Stimulated activated CD4-positive, alpha-beta T cell treated with anti-CD3 and anti-CD28 coated beads, Interleukin-2, amount 100 ng/mL, for 48 hours (primary cell): ENCODE data around the gene COL27A1.

Experiments used
- DNase-seq, 2 donors: peaks; one replicate each; pipeline ENCODE4 v3.0.0-alpha.2; 2020

Gene COL27A1

DNA sequence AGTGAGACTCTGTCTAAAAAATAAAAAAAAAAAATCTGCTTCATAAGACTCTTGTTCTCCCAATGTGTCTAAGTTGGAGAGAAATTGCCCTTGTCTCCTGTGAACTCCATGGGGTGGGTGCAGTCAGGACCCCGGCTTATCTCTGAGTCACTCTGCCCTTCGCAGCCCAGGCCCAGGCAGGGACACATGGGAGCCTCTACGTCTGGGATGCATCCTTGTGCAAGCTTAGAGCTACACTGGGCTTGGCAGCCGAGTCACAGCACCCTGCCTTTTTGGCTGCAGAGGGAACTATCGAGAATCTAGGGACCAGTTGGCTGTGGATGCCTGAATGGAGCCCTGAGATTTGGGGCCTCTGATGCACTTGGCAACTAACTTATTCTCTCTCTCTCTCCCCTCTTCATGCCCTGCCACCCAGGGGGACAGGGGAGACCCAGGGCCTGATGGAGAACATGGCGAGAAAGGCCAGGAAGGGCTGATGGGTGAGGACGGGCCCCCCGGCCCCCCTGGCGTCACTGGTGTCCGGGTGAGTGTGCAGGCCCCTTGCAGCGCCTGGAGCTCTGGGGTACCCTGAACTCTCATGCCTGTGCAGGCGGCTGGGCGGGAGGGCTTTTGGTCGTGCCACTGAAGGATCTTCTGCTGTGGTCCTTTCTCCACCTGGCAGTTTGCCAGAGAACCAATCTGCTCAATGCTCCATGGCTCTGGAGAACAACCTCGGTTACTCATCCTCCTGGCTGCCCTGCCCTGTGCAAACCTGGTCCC lies 120.1 kb downstream of the COL27A1 start:
- no peak for DNase-seq

DNA sequence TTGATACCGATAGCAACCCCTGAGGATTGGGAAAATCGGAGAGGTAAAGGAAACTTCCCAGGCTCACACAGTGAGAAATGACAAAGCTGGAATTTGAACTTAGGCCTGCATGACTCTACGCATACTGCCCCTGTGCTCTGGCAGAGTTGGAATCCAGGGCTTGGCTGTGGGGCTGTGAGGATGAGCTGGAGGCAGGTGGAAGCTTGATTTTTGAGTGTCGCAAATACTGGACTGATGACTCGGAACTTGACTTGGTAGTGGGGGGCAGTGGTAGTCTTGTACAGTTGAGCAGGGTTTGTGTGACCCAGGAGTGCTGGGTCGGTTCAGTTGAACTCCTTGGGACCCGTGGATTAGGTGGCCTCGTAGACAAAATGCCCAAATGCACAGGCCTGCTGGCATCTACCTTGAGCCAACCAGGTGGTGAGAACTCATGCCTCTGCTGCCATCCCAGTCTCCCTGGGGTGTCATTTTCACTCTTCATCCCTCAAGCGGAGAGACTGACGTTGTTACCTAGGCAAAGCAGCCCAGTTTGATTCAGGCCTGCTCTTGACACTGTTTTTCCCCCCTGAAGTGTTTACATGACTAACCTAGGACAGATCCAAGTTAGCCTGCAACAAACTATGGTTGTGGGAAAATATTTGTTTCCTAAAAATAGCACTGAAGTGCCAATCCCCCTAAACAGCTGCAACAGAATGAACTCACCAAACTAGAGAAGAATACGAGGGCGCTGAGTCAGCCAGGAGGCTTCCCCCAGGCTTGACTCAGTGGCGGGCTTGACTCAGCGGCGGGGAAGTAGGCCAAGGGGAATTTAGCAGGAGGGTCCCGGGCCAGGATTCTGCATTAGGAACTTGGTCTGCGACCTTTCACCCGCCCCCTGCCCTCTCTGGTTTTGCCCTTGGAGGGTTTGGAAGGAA lies 121.8 kb downstream of the COL27A1 start:
- DNase-seq: no peak

DNA sequence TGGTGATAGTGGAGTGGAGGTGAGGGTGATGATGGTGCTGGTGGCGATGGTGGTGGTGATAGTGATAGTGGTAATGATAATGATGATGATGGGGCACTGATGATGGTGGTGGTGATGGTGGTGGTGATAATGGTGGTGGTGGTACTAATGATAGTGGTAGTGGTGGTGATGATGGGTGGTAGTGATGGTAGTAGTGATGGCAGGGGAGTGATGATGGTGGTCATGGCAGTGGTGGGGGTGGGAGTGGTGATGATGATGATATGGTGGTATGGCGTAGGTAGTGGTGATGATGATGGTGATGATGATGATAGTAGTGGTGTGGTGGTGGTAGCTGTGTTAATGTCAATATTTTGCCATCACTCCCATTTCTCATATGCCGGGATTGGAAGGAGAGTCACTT lies 123.0 kb downstream of the COL27A1 start:
- no peak for DNase-seq

DNA sequence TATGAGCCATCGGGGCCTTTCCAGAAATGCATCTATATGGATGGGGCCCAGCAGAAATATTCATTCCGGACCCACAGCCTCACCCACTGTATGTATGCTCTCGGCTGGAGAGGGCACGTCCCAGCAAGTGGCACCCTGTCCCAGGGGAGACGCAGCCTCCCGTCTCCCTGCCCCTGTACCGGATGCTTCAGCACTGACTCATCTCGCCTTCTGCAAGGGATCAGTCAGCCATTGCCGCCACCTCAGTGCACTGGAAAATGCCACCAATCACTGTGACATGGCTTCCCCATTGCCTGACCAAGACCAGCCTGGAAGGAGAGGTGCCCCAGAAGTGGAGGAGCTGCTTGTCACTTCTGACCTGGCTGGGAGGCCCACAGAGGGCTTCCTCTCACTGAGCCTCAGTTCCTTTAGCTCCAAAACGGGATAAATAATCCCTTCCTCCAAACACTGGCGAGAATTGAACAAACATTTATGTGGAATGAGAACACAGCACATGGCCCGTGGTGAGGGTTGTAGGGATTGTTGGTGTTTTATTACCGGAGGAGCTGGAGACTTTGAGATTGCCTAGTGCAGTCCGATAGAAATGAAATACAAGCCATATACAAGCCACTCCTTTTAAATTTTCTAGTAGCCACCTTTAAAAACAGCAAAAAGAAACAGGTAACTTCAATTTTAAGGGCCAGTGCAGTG lies 123.7 kb downstream of the COL27A1 start:
- DNase-seq: no peak

DNA sequence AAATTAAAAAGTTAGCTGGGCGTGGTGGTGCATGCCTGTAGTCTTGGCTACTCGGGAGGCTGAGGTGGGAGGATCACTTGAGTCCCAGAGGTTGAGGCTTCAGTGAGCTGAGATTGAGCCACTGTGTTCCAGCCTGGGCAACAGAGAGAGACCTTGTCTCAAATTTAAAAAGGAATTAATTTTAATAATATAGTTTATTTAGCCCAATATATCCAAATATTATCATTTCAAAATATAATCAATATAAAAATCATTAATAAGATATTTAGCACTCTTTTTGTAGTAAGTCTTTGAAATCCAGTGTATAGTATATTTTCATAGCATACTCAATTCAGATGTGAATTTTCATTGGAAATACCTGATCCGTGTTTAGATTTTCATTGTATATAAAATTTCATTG lies 124.4 kb downstream of the COL27A1 start:
- no peak for DNase-seq

DNA sequence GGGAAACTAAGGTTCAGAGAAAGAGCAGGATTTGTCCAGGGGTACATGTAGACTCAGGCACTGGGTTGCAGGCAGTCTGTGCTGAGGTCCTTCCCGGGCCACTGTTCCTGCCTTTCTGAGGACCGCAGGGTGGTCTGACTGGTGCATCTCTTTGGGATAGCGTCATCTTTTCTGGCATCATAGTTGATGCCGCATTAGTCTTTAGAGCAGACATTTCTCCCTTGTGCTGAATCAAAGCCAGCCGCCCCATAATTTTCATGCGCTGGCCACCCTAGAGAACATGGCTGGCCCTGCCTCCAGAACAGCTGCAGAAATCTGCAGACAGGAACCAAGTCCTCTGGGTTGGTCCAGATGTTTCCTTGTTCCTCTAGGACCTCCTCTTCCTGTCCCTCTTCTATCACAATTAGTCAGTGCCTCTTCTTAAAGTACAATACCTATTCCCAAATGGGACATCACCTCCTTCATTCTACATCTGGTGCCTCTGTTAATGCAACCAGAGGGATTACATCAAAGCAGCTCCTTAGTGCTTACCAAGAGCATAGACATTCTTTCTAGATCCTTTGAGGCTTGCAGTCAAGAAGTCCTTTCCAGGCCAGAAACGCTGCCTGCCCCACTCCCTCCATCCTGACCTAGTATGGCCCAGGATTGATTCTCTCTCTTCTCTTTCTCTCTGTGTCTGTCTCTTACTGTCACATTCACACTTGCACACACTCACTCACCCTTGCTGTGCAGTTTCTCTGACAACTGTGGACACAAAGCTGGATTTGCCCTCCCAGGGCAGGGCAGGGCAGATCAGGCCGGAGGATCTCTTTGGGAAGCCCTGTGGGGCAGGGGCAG lies 125.5 kb downstream of the COL27A1 start:
- no peak for DNase-seq

DNA sequence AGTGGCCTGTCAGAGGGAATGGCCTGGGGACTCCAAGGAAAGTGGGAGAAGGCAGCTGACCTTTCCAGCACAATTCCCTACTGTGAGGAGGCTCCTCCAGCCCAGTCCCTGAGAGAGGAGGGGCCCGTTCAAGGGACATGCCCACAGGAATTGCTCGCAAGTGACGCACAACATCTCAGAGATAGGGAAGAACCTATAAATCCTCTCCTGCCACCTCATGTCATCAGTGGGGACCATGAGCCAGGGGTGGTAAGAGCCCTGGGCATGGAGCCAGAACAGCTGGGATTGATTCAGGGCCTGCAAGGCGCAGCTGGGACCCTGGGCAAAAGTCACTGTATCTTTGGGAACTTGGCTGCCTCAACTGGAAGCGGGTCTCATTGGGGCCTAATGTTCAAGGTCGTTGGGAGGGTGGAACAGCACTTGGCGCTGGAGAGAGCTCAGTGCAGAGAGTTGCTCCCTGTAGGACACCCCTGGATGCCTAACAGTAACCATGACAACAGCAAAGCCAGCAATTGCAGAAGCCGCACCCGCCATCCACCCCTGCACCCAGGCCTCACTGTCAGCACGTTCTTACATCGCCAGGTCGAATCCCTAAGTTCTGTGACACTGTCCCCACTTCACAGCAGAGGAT lies 126.3 kb downstream of the COL27A1 start:
- no peak for DNase-seq

DNA sequence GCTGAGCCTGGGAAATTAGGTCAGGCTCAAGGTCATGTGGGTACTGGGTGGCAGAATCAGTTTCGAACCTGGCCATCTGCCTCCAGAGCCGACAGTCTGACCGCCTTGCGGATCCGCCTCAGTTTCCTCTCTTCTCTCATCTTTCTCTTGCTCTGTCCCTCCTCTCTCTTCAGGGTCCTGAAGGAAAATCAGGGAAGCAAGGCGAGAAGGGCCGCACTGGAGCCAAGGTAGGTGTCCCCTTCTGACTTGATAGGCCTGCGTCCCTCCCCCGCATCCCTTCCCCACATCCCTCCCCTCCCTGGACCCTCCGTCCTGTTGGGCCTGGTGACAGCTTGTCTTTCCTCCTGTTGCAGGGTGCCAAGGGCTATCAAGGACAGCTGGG lies 126.8 kb downstream of the COL27A1 start:
- no peak for DNase-seq

DNA sequence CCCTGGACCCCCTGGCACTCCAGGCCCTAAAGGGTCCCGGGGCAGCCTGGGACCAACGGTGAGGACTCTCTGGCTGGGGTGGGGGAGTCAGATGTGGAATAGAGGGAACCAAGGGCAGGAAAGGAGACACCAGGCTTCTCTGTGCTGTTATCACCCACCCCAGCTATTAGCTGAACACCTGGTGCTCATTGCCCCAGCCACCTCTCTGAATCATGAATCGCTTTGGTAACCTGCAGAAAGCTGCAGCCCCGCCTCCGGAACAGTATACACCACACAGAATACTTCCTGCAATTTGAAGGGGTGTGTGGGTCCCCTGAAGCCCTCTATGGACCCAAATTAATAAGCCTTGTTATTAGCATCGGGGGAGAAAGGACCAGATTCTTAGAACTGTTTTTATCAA lies 127.2 kb downstream of the COL27A1 start:
- DNase-seq: no peak

DNA sequence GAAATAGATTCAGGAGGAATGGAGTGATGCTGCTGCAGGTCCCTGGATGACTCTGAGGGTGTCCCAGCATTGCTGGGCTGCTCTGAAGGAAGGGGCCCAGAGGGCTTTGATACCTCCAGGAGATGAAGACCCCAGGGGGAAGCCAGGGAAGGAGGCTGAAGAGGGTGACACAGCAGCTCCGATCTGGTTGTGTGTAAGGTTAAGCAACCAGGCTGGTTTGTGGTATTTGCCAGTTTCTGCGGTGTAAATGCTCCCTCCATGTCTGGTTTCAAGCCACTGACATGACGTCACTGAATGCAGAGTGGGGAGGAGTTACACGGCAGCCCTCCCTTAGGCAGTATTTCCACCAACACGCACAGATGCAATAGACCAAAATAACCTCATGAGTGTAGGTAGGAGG lies 127.6 kb downstream of the COL27A1 start:
- no peak for DNase-seq

DNA sequence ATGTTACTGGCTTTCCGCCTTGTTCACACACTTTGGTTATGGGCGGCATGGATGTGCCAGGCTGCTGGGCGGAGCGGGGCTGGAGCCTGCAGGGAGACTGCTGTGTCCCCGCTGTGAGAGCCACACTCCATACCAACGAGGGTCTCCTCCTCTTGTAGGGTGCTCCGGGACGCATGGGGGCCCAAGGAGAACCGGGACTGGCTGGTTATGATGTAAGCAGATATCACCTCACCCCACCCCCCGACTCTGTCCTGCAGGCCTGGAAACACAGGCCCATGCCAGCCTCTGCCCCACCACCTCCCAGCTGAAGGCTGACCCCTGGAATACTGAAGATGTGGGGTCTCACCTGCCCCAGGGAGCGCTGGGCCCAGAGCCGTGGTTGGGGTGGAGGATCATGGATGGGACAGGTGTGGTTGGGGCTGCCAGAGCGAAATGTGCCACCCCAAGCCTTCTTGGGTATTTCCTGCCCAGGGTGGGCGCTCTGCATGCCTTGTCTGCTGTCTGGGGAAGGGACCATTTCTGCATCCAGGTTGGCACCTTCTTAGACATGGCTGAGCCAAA lies 128.3 kb downstream of the COL27A1 start:
- no peak for DNase-seq

DNA sequence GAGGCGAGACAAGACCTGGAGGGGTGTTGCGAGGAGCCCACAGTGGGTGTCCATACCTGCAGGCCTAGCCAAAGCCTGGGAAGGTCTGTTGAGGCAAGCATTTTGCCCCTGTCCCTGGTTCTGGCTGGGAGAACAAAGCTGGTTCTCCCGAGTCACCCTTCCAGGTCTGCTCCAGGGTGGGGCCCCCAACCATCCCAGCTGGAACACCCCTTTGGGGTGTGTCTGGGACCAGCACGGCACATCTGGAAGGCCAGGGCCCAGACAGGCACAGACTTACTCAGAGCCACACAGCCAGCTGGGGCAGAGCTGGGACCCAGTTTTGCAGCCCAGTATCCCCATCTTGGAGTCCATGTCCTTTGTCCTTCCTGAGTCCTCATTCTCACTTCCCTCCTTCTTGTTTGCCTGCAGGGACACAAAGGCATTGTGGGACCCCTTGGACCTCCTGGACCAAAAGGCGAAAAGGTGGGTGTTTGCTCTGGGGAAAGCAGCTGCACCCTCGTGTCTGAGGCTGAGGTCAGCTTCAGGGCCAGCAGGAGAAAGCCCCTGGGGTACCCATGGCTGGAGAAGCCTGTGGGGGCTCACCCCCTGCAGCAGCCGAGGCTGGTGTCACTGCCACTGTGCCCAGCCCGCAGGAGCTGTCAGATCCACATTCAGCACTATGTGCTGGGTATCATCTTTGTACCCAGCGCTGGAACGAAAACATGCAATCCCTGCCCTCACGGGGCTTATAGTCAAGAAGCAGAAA lies 129.2 kb downstream of the COL27A1 start:
- no peak for DNase-seq

DNA sequence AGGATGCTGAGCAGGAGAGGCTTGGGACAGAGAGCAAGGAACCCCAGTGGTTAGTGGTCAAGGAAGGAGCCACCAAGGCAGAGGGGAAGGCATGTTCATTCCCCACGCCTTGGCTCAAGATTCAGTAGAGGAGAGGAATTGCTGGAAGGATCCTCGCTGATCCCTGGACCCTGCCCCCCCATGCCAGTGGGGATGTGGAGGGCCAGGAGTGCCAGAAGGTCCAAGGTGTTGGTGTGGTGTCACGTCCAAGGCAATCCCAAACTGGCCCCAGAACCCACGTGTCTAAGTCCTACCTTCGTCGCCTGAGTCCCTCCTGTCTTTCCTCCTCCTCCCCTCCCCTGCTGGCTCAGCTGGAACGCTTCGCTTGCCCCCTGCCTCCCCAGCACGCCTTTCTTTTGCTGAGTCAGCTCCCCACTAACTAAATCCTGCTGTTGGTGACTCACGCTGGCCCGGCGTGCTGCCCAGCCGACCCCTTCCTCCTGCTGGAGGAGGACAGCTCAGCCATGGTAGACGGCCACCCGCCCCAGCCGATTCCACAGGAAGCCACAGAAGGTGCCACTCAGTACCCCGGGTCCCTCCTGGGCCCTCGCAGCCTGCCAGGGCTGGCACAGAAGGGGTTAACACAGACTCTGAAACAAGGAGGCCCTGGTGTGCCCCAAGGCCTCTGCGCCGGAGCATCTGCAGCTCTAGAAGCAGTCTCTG lies 130.0 kb downstream of the COL27A1 start:
- no peak for DNase-seq

DNA sequence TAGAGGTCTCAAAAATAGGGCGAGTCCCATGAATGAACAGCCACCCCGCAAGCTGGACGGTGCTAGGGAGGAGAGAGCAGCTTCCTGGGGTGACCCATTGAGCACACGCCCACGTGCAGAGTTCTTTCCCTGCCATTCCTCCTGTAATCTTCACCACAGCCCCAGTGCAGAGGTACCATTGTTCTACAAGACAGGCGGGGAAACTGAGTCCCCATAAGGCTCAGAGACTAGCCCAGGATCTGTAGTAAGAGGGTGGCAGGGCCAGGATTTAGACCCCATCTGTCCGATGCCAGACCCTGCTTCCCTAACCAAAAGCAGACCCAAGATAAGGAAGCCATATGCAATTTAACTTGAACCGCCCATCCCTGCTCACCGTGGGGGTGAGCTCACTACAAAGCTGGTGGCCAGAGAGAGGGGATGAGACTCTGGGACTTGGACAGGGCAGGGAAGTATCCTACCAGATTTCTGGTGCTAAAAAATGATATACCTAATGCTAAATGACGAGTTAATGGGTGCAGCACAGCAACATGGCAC lies 130.9 kb downstream of the COL27A1 start:
- DNase-seq: no peak

DNA sequence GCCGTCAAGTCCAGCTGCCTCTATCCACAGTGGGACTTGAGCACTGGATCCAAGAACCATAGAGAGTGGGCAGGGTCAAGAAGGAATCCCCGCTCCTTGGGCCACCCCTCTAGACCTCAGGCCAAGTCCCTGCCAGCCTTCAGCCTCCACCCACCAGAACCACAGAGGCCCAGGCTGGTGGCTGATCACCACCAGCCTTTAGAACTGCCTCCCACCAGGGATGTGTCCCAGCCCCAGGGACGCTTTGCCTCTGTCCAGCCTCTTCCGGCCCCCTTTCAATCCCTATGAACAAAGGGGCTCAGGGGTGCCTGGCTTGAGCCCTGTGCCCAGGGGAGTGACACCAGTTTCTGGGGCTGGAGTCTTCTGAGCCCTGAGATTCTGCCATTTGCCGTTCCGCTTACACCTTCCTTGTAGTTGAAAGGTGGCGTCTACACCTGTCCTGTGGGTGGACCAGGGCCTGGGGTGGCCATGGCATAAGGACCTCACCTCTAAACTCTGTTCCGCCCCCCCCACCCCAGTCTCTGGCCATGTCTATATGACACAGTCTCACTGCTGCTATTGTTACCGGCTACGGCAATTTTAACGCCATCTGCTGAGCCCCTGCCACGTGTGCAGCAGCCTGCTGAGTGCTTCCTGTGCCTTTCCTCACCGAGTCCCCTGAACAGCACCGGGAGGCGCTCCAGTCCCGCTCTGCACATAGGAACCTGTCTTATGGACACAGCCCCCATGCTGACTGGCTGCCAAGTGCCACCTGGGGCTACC lies 131.8 kb downstream of the COL27A1 start:
- DNase-seq: no peak

DNA sequence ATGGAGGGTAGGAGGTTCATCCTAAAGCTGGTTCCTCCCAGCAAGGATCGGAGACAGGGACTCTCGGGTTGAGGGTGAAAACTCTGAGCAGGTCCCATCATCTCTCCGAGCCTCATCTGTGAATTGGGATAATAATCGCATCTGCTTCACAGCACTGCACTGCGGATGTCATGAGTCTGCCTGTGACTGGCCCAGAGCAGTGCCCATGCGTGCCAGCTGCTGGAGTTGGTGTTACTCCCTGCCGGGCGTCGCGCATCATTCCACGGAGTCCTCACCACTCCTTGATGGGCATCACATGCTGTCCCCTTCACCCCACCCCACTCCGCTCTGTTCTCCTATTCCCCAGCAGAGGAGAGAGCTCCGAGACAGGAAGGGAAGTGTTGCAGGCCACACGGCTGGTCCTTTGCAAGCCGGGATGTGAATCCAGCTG lies 132.4 kb downstream of the COL27A1 start:
- DNase-seq: no peak

DNA sequence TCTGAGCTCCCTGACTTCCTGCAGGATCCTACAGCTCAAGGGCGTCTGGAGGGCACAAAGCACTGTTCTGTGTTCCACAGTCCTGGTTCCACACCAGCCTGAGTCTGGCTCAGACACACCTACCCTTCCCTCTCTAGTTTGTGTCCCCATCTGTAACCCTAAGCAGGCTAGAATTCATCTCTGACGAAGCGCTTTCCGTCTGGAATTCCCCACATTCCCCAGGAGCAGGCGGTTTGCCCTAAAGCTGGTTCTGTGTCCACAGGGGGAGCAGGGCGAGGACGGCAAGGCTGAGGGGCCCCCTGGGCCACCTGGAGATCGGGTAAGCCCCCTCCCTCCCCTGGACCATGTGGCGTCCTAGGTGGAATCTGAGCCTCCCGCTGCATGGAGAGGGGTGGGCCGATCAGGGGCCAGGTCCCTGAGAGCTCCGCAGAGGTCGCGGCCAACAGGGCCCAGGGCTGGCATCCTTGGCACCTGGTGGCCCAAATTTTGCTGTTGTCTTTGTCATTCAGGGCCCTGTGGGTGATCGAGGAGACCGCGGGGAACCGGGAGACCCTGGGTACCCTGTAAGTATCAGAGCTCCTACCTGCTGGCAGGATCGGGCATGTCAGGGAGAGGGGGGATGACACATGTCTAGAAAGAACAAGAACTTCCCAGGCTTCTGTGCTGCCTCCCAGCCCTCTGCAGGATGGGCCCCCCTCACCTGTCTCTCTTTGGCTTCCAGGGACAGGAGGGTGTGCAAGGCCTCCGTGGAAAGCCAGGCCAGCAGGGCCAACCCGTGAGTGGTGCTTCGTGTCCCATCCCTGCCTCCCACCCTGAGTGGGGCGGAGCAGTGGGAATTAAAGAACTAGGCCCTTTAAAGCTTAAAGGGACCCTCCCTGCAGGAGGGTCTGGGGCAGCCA lies 133.1 kb downstream of the COL27A1 start:
- DNase-seq: no peak

DNA sequence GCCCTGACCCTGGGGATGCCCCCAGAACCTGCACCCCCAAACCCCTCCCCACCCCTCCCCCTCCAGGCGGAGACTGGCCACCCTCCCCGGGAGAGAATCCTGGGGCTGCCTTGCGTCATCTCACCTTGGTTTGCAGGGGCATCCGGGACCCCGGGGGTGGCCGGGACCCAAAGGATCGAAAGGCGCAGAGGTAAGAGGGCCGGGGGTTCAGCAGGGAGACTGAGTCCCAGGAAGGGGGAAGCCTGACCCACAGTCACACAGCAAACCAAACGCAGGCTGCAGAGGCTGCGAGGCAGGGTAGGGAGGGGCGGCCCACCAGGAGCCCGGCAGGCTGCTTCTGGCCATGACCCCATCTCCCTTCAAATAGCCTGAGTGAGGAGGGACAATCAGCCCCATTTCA lies 133.8 kb downstream of the COL27A1 start:
- DNase-seq: no peak
